OCI-LY1 (cell line): Measurements from ENCODE around the gene PPP6R1.

Experiments used
- H2AFZ ChIP-seq: fragments of 200-600 bp; sonication (generic), shearing (Covaris generic); 2 replicates; pipeline ENCODE4 v1.6.0; 2014; ENCODE audit warnings: antibody characterized with exemption, mild to moderate bottlenecking, low read length
- H3F3A ChIP-seq: fragments of 200-600 bp; sonication (generic), shearing (Covaris generic); 2 replicates; pipeline ENCODE4 v1.6.0; 2014; ENCODE audit warnings: mild to moderate bottlenecking, antibody characterized with exemption, low read length, moderate library complexity; ENCODE audit not compliant: insufficient read depth
- H3K27ac ChIP-seq: fragments of 200-600 bp; sonication (generic); 2 replicates; pipeline ENCODE4 v1.5.1; 2014; ENCODE audit warnings: low read length, mixed run types, mild to moderate bottlenecking, low read depth; ENCODE audit not compliant: poor library complexity, severe bottlenecking
- H3K27me3 ChIP-seq: fragments of 200-600 bp; sonication (generic); 2 replicates; pipeline ENCODE4 v1.6.0; 2014; ENCODE audit warnings: antibody characterized with exemption, mild to moderate bottlenecking, low read length, moderate library complexity; ENCODE audit not compliant: insufficient read depth
- H3K36me3 ChIP-seq: fragments of 200-600 bp; sonication (generic); 2 replicates; pipeline ENCODE4 v1.6.1; 2014; ENCODE audit warnings: mild to moderate bottlenecking, antibody characterized with exemption, low read length, moderate library complexity, mixed read lengths; ENCODE audit not compliant: insufficient read depth
- H3K4me1 ChIP-seq: fragments of 200-600 bp; sonication (generic); 2 replicates; pipeline ENCODE4 v1.5.1; 2014; ENCODE audit warnings: mild to moderate bottlenecking, low read length, moderate library complexity; ENCODE audit not compliant: insufficient read depth, severe bottlenecking
- H3K4me2 ChIP-seq: fragments of 200-600 bp; sonication (generic), shearing (Covaris generic); 2 replicates; pipeline ENCODE4 v1.6.1; 2014; ENCODE audit warnings: low read length
- H3K4me3 ChIP-seq: fragments of 200-600 bp; sonication (generic); 2 replicates; pipeline ENCODE4 v1.5.1; 2014; ENCODE audit warnings: low read length, low read depth, mild to moderate bottlenecking, mixed read lengths; ENCODE audit not compliant: poor library complexity, severe bottlenecking
- H3K79me2 ChIP-seq: fragments of 200-600 bp; shearing (Covaris generic); 2 replicates; pipeline ENCODE4 v1.6.1; 2016; ENCODE audit warnings: mixed run types, low read length, mixed read lengths; ENCODE audit not compliant: insufficient read depth
- H3K9ac ChIP-seq: fragments of 200-600 bp; sonication (generic), shearing (Covaris generic); 2 replicates; pipeline ENCODE4 v1.6.1; 2014; ENCODE audit warnings: mild to moderate bottlenecking, low read length, mixed read lengths
- H3K9me2 ChIP-seq: fragments of 200-600 bp; sonication (generic), shearing (Covaris generic); 2 replicates; pipeline ENCODE4 v1.6.1; 2014; ENCODE audit warnings: low read depth, mild to moderate bottlenecking, low read length, mixed read lengths
- H3K9me3 ChIP-seq: fragments of 200-600 bp; shearing (Covaris generic); 2 replicates; pipeline ENCODE4 v1.6.1; 2014; ENCODE audit warnings: low read length, mixed read lengths
- H4K20me1 ChIP-seq: fragments of 200-600 bp; sonication (generic), shearing (Covaris generic); 2 replicates; pipeline ENCODE4 v1.6.0; 2016; ENCODE audit warnings: mild to moderate bottlenecking, low read length; ENCODE audit not compliant: insufficient read depth
- EZH2 ChIP-seq: fragments of 200-600 bp; sonication (generic), shearing (Covaris generic); IDR thresholded peaks from 2 replicates; pipeline ENCODE4 v1.8.0; 2017; ENCODE audit warnings: borderline replicate concordance, mixed run types, mild to moderate bottlenecking, antibody characterized with exemption, low read length, moderate library complexity, mixed read lengths
- TF ChIP-seq, protein P1 (sequence below): fragments of 200-600 bp; sonication (generic), shearing (Covaris generic); IDR thresholded peaks from 2 replicates; pipeline ENCODE4 v1.5.1; 2017; ENCODE audit warnings: mild to moderate bottlenecking, antibody characterized with exemption, low read length, moderate library complexity, mixed read lengths

PPP6R1 gene

DNA sequence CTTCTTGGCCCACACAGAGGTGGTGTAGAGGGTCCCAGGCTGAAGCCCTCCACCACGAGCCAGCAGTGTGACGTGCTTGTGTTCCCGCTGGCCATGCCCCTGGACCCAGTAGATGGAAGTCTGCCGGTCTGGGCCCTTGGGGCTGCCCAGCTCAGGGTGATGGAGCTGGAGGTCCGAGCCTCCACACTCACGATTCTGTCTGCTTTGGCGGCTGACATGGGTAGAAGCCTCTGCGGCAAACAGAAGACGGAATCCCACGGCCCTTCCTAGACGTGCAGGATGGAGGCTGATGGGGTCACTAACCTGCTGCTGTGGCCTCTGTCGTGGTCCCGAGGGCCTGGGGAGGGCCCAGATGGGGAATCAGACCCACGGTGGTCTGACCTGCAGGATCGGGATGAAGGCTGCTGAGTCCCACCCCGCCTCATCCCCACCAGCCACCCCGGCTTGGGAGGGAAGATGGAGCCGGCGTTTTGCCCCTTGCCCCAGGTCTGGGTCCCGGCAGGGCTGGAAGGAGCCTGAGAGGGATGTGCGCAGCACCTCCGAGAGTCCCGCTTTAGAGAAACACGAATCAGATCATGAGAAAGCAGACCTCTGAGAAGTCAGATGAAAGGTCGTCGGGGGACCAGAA, 34.7 kb downstream of the PPP6R1 start:
- Histone ChIP-seq H3K27me3 (no peaks in the 10 kb centered on the region), H3K9ac (no peak overlapping the region), H4K20me1 (no peaks in the 10 kb centered on the region), H3K9me2 (no peaks in the 10 kb centered on the region), H3K4me1 (no peaks in the 10 kb centered on the region), H3K79me2 (no peaks in the 10 kb centered on the region), H3K4me2 (no peak overlapping the region), H3K36me3 (peaks cover 80% of the 10 kb centered on the region), H2AFZ (no peak overlapping the region), H3K9me3 (0 out of 2 replicates have a peak, but pooled peaks cover 2% of the 10 kb centered on the region), H3K4me3 (no peak overlapping the region), H3K27ac (no peak overlapping the region), H3F3A (0 out of 2 replicates have a peak, but pooled peaks cover 4% of the 10 kb centered on the region)
- no peak for TF ChIP-seq EZH2
- TF ChIP-seq, protein P1, sequence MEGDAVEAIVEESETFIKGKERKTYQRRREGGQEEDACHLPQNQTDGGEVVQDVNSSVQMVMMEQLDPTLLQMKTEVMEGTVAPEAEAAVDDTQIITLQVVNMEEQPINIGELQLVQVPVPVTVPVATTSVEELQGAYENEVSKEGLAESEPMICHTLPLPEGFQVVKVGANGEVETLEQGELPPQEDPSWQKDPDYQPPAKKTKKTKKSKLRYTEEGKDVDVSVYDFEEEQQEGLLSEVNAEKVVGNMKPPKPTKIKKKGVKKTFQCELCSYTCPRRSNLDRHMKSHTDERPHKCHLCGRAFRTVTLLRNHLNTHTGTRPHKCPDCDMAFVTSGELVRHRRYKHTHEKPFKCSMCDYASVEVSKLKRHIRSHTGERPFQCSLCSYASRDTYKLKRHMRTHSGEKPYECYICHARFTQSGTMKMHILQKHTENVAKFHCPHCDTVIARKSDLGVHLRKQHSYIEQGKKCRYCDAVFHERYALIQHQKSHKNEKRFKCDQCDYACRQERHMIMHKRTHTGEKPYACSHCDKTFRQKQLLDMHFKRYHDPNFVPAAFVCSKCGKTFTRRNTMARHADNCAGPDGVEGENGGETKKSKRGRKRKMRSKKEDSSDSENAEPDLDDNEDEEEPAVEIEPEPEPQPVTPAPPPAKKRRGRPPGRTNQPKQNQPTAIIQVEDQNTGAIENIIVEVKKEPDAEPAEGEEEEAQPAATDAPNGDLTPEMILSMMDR: no peak

DNA sequence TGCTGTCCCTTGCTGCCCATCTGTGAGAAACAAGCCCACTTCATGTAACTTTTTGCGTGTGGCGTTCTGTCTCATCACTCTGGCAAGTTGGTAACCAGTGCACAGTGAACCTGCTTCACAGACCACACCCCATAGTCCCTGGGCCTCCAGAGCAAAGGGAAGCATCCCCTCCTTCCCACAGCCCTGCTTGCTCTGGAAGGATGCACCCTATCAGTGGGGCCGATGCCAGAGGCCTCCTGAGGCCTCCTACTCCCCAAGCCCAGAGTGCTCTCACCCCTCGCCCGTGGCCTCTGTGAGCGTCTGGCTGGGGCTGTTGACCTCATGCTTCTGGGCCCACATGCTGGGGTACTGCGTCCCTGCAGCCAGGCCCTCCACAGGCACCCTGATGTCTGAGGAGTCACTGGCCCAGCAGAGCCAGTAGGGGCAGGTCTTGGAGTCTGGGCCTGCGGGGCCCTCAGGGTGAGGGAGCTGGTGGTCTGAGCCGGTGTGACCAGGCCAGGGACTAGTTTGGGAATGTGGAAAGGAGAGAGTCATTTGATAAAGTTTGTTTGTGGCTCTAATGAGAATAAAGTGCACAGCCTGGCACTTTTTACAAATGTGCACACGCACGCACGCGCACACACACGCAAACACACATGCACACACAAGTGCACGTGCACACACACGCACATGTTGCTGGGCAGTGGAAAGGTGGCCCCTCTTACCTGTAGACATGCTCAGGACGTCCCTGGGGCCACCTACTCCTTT, 35.4 kb downstream of the PPP6R1 start:
- no peaks in the 10 kb centered on the region for H3K79me2 ChIP-seq
- H3K9ac ChIP-seq: no peak overlapping the region
- no peaks in the 10 kb centered on the region for H3K9me2 ChIP-seq
- 0 out of 2 replicates have a peak, but pooled peaks cover 2% of the 10 kb centered on the region for H3K9me3 ChIP-seq
- TF ChIP-seq EZH2: no peak
- TF ChIP-seq, protein P1: no peak
- no peak overlapping the region for H3K27ac ChIP-seq
- no peaks in the 10 kb centered on the region for H4K20me1 ChIP-seq
- H2AFZ ChIP-seq: no peak overlapping the region
- no peaks in the 10 kb centered on the region for H3K27me3 ChIP-seq
- H3K4me2 ChIP-seq: no peak overlapping the region
- no peaks in the 10 kb centered on the region for H3K4me1 ChIP-seq
- 0 out of 2 replicates have a peak, but pooled peaks cover 4% of the 10 kb centered on the region for H3F3A ChIP-seq
- H3K4me3 ChIP-seq: no peak overlapping the region
- H3K36me3 ChIP-seq: peaks cover 74% of the 10 kb centered on the region

GRCh38 chr19:55220525-55220924, 38.3 kb downstream of the PPP6R1 start:
- Histone ChIP-seq H3K9ac (no peak overlapping the region), H3K9me3 (0 out of 2 replicates have a peak, but pooled peaks cover 2% of the 10 kb centered on the region), H3K4me3 (no peak overlapping the region), H3K79me2 (no peaks in the 10 kb centered on the region), H2AFZ (no peak overlapping the region), H3F3A (0 out of 2 replicates have a peak, but pooled peaks cover 4% of the 10 kb centered on the region), H3K36me3 (peaks cover 44% of the 10 kb centered on the region), H3K27me3 (no peaks in the 10 kb centered on the region), H3K9me2 (no peaks in the 10 kb centered on the region), H3K27ac (no peak overlapping the region), H3K4me2 (no peak overlapping the region), H3K4me1 (peaks cover 12% of the 10 kb centered on the region), H4K20me1 (no peaks in the 10 kb centered on the region)
- no peak for TF ChIP-seq EZH2
- TF ChIP-seq, protein P1: no peak
